Measurements from ENCODE around the gene HADH.

GRCh38 chr4:108033348-108033747, 43.7 kb downstream of the HADH start:
- TF ChIP-seq CTCF (IDR thresholded peaks at IDR 0.05): no peak
- no peak for TF ChIP-seq EP300 (IDR thresholded peaks at IDR 0.05)
- no peak for TF ChIP-seq POLR2A (IDR thresholded peaks at IDR 0.05)
